CD4-positive, alpha-beta T cell treated with Interferon gamma for 1 hour (primary cell): ENCODE results near the gene HSF2BP.
"Not testable (repeated sequence)": the region's sequence is repeated elsewhere in the genome, so short reads cannot be mapped to it uniquely, and the experiment has no call there.

Experiments used
- DNase-seq: peaks from one replicate; pipeline ENCODE4 v3.0.0-alpha.2; 2020

HSF2BP gene

DNA sequence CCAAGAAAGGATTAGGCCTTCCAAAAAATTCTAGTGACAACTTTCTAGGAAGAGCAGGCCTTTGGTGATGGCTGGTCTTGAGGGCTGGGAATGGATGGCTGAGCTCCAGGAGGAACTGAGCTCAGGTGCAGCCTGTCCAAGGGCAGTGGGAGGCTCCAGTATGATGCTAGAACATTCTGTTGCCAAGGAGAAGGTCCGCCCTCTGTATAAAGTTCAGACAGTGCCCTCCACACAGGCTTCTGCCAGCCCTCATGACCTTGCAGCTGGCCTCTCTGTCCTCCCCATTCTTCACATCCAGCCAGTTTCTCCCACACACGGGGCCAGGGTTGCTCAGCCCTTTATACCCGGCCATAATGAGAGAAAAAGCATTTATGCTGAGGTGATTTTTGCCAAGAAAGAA, 146.3 kb downstream of the HSF2BP start:
- DNase-seq: not testable (repeated sequence)

DNA sequence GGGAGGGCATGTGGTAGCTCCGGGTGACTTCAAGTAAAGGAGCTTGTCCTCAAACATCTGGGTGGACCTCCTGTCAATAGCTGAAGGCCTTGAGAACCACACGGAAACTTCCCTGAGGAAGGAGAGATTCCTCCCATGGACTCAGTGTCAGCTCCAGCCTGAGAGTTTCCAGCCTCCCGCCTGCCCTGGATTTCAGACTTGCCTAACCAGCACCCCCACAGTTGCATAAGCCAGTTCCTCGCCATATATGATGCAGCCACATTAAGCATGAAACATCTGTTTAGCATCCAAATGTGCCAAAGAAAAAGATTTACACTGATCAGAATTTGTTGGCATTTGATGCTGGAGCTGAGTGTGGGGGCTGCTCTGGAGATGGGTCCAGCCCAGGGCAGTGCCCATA, 148.1 kb downstream of the HSF2BP start:
- DNase-seq: not testable (repeated sequence)

DNA sequence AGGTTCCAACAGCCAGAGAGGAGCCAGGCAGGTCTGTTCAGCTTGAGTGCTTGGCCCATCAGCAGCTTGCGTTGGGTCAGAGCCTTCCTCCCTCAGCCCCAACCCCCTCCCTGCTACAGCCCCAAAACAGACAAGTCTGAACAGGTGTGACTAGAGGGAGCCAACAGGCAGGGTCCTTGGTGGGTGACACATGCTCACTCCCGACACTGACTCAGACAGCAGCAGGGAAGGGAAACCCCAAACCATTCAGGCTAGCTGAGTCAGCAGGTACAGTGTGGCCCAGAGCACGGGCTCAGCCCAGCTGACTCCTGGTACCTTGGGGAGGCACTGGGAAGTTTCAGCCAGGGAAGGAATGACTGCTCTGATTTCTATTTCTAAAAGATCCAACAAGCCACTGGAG, 148.6 kb downstream of the HSF2BP start:
- not testable (repeated sequence) for DNase-seq

DNA sequence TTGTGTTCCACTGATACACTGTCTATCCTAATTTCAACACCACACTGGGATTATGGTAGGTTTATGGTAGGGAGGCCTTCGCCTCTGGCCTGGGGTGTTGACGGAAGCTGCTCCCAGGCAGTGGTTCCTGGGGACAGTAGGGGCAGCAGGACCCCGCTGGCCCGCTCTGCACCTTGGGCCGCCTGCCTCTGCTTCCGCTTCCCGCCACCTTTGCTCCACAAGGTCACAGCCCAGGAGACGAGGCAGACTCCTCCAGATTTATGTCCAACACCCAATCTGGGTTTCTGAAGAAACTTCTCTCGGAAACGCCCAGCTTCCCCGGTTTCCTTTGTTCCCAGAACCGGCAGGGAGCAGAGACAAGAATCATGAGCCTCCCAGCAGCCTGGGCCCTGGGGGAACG, 155.4 kb downstream of the HSF2BP start:
- DNase-seq: not testable (repeated sequence)

DNA sequence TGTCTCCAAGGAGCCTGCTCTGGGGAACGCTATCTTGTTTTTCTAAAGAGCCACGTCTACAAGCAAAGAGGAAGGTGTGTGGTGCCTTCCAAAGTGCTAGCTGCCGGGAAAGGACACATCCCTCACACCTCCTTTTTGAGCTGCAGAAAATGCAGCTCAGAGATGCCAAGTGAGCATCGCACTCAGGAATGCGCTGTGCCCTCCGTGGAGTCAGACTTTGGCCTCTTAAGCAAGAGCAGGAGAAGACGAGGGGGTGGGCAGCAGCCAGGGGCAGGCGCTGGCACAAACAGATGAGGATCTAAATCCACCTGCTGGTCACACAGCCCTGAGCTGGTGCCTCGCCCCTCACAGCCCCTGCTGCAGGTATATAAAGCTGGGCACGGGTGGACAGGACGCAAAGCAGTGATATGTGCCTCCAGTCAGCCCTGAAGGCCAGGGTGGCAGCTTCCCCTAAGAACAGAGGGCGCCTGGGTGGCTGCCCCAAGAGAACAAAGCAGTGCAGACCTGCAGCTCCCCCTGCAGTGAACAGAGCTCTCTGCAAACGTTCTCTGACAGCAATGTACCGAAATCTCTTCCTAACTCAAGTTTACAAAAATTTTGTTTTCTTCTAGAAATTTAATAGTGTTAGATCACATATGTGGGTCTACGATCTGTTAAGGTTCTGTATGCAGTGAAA, 156.1 kb downstream of the HSF2BP start:
- not testable (repeated sequence) for DNase-seq

DNA sequence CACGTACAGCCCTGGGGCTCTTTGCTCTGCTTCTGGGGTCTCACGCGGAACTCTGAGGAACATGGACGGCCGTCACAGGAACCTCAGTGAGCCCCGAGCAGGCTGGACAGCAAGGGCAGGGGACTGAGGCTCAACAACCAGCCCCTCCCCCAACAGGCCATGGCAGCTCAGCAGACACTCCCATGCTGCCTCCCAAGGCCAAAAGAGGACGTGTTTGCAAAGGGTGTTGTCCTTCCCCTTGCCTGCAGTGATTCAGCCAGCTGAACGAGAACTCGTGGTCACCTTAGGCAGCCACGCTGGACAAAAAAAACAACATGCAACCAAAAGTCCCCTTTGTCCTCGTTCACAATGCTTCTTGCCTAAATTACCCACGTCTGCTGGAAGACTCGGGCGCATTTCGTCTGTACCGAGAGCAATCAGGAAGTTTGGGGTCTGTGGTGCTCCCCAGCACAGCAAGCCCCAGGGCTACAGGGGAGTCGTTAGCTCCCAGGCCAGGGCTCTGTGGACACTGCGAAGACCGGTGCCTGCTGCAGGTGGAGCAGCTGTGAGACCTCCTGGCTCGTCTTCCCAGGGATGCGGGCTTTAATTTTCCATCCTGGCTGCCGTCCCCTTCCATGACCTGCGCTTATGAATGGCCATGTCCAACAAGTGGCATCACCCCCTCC, 156.7 kb downstream of the HSF2BP start:
- not testable (repeated sequence) for DNase-seq

DNA sequence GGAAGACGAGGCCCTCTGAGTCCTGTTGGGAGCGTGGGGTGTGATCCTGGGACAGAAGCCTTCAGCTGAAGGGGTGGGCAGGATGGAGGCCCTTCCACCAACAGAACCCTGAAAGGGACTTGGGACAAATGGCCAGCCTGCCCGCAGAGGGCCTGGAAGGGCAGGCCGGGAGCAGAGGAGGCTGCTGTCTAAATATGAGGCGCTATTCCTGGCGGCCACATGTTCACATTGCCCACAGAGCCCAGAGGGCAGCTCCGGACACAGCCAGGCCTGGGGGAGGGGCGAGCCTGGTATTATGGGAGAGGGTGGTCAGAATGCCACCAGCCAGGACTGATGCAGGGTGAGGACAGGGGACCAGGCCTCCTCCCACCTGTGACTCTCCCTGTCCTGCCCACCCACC, 160.4 kb downstream of the HSF2BP start:
- not testable (repeated sequence) for DNase-seq

DNA sequence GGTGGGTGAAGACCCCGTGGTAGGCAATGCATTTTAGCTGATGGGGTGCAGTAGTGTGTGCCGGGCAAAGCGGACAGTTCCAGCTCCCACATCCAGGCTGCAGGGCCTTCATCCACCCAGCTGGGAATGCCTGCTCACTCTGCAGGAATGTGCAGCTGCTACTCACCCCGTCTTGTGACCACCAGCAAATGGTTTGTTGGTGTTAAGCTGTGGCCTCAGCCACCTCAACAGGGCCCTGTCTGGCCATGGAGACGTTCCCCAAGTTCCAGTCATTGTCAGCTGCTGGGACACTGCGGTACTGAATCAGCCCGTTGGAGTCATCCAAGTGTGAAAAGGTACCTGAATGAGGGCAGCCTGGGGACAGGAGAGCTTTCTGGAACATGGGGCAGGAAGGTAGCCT, 161.2 kb downstream of the HSF2BP start:
- not testable (repeated sequence) for DNase-seq

DNA sequence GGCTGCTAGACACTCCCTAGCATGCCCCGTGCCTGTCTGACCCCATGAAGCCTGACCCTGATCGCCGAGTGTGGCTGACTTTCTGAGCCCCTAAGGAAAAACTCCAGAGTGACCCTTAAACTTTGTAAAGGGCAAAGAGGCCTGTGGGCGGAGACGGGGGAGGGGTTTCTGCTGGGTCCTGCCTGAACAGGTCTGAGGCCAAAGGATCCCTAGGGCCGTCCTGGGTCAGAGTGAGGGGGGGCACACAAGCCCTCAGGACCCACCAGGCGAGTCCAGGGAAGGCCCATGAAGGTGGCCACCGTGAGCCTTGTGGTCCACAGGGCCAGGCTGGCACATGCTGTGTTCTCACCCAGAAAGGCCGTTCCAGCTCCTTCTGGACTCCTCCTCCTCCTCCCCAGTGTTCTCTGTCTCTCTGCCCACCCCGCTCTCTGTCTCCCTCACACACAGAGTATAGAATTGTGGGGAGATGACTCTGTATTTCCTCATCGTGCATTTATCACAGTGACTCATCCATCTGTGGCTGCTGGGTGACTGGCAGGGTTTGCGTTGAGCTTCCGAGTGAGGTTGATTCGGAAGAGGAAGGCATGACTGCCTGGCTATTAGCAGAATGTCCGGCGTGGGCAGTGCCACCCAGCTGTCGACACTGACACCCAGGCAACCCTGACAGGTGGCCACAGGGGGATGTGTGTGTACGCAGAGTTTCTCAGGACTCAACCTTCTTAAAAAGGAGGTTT, 164.8 kb downstream of the HSF2BP start:
- peak; percentile 11 for DNase-seq

DNA sequence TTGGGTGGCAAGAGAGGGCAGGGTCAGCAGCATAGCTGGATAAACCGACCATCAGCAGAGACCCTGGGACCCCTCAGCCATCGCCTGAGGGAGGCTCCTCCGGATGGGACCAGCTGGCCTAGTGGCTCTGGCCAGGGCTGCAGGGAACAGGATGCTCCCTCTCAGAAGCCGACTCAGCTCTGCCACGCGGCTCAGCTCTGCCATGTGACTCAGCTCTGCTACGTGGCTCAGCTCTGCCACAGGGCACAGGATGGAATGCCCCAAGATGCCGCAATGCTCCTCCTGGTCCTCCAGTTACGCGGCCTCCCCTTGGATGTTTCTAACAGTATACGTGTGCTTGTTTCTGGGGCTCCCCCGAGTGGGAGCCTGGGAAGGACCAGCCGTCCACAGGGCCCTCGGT, 165.8 kb downstream of the HSF2BP start:
- not testable (repeated sequence) for DNase-seq

DNA sequence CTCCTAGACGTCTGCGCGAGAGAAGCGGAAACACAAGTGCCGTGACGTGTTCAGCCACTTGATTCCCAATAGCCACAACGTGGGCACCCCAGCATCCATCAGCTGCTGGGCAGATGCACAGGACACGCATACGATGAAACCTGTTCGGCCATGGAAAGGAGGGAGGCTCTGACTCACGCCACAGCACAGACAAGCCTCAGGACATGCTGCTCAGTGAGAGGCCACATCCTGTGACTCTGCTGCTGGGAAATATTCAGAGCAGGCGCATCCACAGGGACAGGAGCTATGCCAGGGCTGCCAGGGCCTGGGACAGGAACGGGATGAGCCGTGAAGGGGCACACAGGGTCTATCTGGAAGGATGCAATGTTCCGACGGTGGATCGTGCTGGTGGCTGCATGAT, 171.1 kb downstream of the HSF2BP start:
- DNase-seq: not testable (repeated sequence)

DNA sequence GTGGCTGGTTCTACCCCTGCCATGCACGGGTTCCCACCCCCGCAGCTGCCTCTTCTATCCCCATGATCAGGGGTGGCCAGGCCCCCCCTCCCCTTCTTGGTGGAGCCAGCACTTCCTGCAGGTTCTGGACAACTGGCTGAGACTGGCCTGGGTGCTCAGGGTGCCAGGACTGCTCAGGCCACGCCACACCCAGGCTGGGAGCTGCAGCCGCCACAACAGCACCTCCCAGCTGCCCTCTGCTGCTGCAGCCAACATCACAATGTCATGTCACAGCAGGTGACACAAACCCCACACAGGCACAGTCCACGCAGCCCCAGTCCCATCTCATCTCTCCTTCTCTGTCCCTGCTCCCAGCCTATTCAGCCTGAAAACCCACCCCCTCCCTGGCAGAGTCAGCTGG, 173.2 kb downstream of the HSF2BP start:
- not testable (repeated sequence) for DNase-seq

DNA sequence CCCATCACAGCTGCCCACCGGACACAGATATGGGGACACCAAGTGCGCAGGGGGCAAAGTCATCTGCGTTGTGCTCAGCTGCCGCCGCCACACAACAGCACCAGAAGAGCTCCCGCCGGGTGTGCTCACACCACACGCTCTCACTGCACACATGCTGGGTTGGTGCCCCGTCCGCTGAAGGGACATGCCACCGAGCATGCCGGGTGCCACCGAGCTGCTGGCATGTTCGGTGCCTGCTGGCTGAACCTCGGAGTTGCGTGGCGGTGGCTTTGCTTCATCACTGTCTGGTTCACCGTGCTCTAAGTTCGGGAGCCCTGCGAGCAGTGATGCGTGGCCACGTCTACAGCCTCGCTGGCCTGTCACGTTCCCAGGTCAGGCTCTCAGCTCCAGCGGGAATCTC, 174.3 kb downstream of the HSF2BP start:
- DNase-seq: not testable (repeated sequence)

DNA sequence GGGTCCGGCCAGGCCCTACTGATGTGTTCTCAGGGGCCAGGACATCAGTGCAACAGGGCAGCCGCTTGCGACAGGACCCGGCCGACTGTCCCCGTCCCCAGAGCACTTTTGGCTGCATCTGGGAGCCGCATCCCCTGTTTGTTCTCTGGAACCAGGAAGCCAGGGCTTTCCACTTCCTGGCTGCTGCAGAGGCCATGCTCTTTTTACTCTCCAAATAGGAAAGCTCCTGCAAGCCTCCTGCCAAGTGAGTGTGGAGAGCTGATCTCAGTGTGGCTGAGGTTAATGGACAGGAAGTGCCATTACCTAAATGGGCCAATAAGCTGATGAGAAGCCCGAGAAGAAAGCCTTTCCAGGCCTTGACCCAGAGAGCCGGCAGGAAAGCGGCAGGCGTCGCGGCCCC, 180.1 kb downstream of the HSF2BP start:
- DNase-seq: not testable (repeated sequence)
